Bronchial epithelial cell (primary cell): Measurements from ENCODE around the gene PPP6R2. TPM values are rescaled to one million over a fixed set of nuclear protein-coding genes. Genes with fewer than 3 reads are reported as not detected.

Experiments used
- DNase-seq: peaks from one replicate; pipeline ENCODE4 v3.0.0-alpha.2; 2010; ENCODE audit warnings: low read depth
- FAIRE-seq: peaks from 2 replicates; lab custom pipeline; 2011; peaks lifted over from hg19 to GRCh38; lab: Jason Lieb, UNC
- H3K27me3 ChIP-seq: 2 replicates; pipeline ENCODE4 v1.5.1; 2011; ENCODE audit warnings: low read length; ENCODE audit not compliant: control insufficient read depth, insufficient read depth
- H3K36me3 ChIP-seq: 2 replicates; pipeline ENCODE4 v1.5.1; 2011; ENCODE audit warnings: low read length; ENCODE audit not compliant: control insufficient read depth, insufficient read depth
- H3K4me3 ChIP-seq: 2 replicates; pipeline ENCODE4 v1.5.1; 2011; ENCODE audit warnings: mild to moderate bottlenecking, low read depth, low read length, control low read depth
- CTCF ChIP-seq: IDR thresholded peaks from 2 replicates; pipeline ENCODE4 v1.5.1; 2011; ENCODE audit warnings: mild to moderate bottlenecking, moderate library complexity, low read length, control low read depth, inconsistent platforms; ENCODE audit not compliant: insufficient read depth, severe bottlenecking
- total RNA-seq: library from RNA; depleted of rRNA; stranded (reverse); fragments of >200 nt; gene quantifications from 2 replicates; pipeline ENCODE4 v1.2.1, GENCODE V29; 2014

The PPP6R2 gene
- total RNA-seq, 1 donor from 2014 or later: 50.5 TPM

DNA sequence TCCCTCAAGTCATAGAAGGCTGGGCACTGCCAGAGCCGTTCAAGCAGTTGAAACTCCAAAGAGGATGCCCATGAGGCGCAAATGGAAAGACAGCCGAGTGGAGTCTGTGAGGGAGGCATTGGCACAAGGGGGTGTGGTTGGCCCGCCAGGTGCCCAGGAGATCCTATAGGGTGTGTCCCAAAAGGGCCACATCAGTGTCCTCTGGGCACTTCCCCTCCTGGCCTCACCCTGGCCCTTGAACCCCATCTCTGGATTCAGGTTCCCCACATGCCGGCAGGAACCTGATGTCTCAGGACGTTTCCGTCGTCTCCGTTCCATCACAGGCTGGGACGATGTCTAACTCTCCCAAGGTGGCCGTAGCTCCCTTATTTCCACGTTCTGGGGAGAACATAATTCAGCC lies 77.5 kb downstream of the PPP6R2 start:
- TF ChIP-seq CTCF: no peak
- Histone ChIP-seq H3K4me3 (no peak overlapping the region), H3K36me3 (peaks cover 42% of the 10 kb centered on the region), H3K27me3 (no peaks in the 10 kb centered on the region)
- FAIRE-seq (no peak), DNase-seq (no peak)

DNA sequence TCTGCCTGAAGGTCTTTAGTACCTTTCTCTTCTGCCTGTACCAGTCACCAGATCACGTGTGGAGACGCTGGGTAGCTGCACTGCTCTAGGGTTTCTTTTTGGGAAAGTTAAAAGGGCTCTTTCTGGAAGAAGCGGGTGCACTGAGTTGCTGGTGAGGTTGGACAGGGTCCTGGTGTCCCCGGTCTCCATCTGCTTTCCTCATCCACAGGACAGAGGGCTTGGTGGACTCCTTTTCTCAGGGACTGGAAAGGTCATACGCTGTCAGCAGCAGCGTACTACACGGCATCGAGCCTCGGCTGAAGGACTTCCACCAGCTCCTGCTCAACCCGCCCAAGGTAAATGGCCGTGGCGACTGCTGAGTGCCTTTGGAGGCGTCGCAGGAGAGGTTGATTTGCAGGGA lies 78.9 kb downstream of the PPP6R2 start:
- no peak for TF ChIP-seq CTCF
- peaks cover 34% of the 10 kb centered on the region for H3K36me3 ChIP-seq
- H3K27me3 ChIP-seq: no peaks in the 10 kb centered on the region
- DNase-seq (no peak), FAIRE-seq (no peak)
- no peak overlapping the region for H3K4me3 ChIP-seq

GRCh38 chr22:50422961-50423815 lies 80.1 kb downstream of the PPP6R2 start:
- FAIRE-seq (peak; percentile 55), DNase-seq (no peak)
- Histone ChIP-seq H3K27me3 (no peaks in the 10 kb centered on the region), H3K36me3 (peaks cover 27% of the 10 kb centered on the region), H3K4me3 (no peak overlapping the region)
- no peak for TF ChIP-seq CTCF

- H3K4me3 ChIP-seq: no peak overlapping the region
- no peaks in the 10 kb centered on the region for H3K27me3 ChIP-seq
- no peak for TF ChIP-seq CTCF
- DNase-seq (no peak), FAIRE-seq (no peak)
- peaks cover 24% of the 10 kb centered on the region for H3K36me3 ChIP-seq
Observed at GRCh38 chr22:50423956-50424355, 80.8 kb downstream of the PPP6R2 start.

DNA sequence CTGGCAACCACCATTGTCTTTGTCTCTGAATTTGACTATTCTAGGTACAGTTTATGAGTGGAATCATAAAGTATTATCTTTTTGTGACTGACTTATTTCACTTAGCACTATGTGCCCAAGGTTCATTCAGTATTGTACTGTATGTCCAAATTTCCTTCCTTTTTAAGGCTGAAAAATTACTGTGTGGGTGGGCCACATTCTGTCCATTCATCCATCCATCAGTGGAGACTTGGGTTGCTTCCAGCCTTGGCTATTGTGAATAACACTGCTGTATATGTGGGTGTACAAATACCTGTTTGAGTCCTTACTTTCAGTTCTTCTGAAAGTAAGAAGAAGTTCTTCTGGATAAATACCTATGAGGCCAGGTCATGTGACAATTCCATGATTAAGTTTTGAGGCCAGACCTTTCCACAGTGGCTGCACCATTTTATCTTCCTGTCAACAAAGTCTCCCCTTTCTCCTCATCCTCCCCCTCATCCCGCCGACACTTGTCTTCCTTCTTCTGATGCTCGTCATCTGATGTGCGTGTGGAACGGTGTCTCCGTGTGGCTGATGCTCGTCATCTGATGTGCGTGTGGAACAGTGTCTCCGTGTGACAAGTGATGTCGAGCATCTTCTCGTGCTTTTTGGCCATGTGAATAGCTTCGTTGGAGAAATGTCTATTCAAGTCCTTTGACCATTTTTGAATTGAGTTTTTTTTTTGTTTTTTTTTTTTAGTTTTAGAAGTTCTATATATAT lies 82.2 kb downstream of the PPP6R2 start:
- no peaks in the 10 kb centered on the region for H3K27me3 ChIP-seq
- DNase-seq: no peak
- TF ChIP-seq CTCF: no peak
- H3K36me3 ChIP-seq: peaks cover 20% of the 10 kb centered on the region
- H3K4me3 ChIP-seq: no peak overlapping the region
- FAIRE-seq: no peak
